ENCODE results near the gene CDYL.

Gene CDYL

GRCh38 chr6:4885341-4885933 is 109.2 kb downstream of the CDYL start:
- no peak for DNase-seq

- DNase-seq = no peak
Measured at GRCh38 chr6:4888841-4889240, 112.6 kb downstream of the CDYL start.

- peak; percentile 35 to 37 for DNase-seq
Measured at GRCh38 chr6:4889701-4890100, 113.5 kb downstream of the CDYL start.

- DNase-seq = no peak
Measured at GRCh38 chr6:4890191-4890590, 114.0 kb downstream of the CDYL start.

- no peak for DNase-seq
Measured at GRCh38 chr6:4890627-4891026, 114.4 kb downstream of the CDYL start.

- no peak for DNase-seq
Measured at GRCh38 chr6:4891141-4891540, 114.9 kb downstream of the CDYL start.

GRCh38 chr6:4892785-4893485 is 116.7 kb downstream of the CDYL start:
- DNase-seq = no peak

GRCh38 chr6:4894049-4894448 is 117.8 kb downstream of the CDYL start:
- no peak for DNase-seq

GRCh38 chr6:4895971-4896370 is 119.8 kb downstream of the CDYL start:
- DNase-seq = no peak

- DNase-seq = no peak
Measured at GRCh38 chr6:4896401-4896800, 120.2 kb downstream of the CDYL start.

GRCh38 chr6:4899249-4900034 is 123.2 kb downstream of the CDYL start:
- no peak for DNase-seq

- peak; percentile 58 to 72 for DNase-seq
Measured at GRCh38 chr6:4901386-4902061, 125.3 kb downstream of the CDYL start.

- DNase-seq = peak in 1 of 2 donors; percentile 30
Measured at GRCh38 chr6:4902363-4902762, 126.2 kb downstream of the CDYL start.

GRCh38 chr6:4903121-4903520 is 126.9 kb downstream of the CDYL start:
- no peak for DNase-seq

- no peak for DNase-seq
Measured at GRCh38 chr6:4903751-4904370, 127.7 kb downstream of the CDYL start.

GRCh38 chr6:4904461-4905025 is 128.3 kb downstream of the CDYL start:
- no peak for DNase-seq

GRCh38 chr6:4905826-4906225 is 129.6 kb downstream of the CDYL start:
- peak; percentile 36 to 72 for DNase-seq

GRCh38 chr6:4906293-4907276 is 130.4 kb downstream of the CDYL start:
- no peak for DNase-seq

- DNase-seq = no peak
Measured at GRCh38 chr6:4907602-4908001, 131.4 kb downstream of the CDYL start.

GRCh38 chr6:4908062-4908461 is 131.9 kb downstream of the CDYL start:
- no peak for DNase-seq

- no peak for DNase-seq
Measured at GRCh38 chr6:4909063-4909706, 133.0 kb downstream of the CDYL start.
